H1 (cell line): Measurements from ENCODE around the gene RPS27. TPM values are rescaled to one million over a fixed set of nuclear protein-coding genes. Genes with fewer than 3 reads are reported as not detected.

Source experiments
- CTCF ChIA-PET: fragments of 300-600 bp; sonication (Branson Sonifier 250); formaldehyde crosslinking; loops from one replicate; lab custom pipeline; 2021; ENCODE audit not compliant: partially characterized antibody; lab: Charles Lee
- POLR2A ChIA-PET: fragments of 300-600 bp; sonication (Branson Sonifier 250); formaldehyde crosslinking; loops from one replicate; lab custom pipeline; 2021; ENCODE audit warnings: inconsistent platforms; ENCODE audit not compliant: partially characterized antibody; lab: Charles Lee
- DNase-seq, 2 experiments: peaks; one replicate each; pipeline versions ENCODE4 v3.0.0 to v3.0.0-alpha.2; 2010 to 2022; ENCODE audit warnings: low spot score in 2 of 2, low read depth in 1 of 2, mixed read lengths in 1 of 2
- FAIRE-seq: peaks from 2 replicates; lab custom pipeline; 2011; peaks lifted over from hg19 to GRCh38; lab: Jason Lieb, UNC
- H2AFZ ChIP-seq: 2 replicates; pipeline ENCODE4 v1.8.1; 2012; ENCODE audit warnings: low read length, inconsistent platforms
- H2AK5ac ChIP-seq: 2 replicates; pipeline ENCODE4 v1.6.1; 2013; ENCODE audit warnings: low read depth, low read length
- H2BK120ac ChIP-seq: replicated peaks from 2 replicates; pipeline ENCODE3; 2013; ENCODE audit warnings: low read depth, low read length, inconsistent platforms
- H2BK12ac ChIP-seq: 2 replicates; pipeline ENCODE4 v1.6.1; 2013; ENCODE audit warnings: low read depth, low read length
- H2BK15ac ChIP-seq: 2 replicates; pipeline ENCODE4 v1.6.1; 2013; ENCODE audit warnings: low read length
- H2BK20ac ChIP-seq: 2 replicates; pipeline ENCODE4 v1.6.1; 2013; ENCODE audit warnings: low read length
- H2BK5ac ChIP-seq: 2 replicates; pipeline ENCODE4 v1.6.1; 2013; ENCODE audit warnings: low read depth, low read length
- H3K14ac ChIP-seq: 2 replicates; pipeline ENCODE4 v1.6.1; 2013; ENCODE audit warnings: inconsistent platforms; ENCODE audit not compliant: insufficient read length
- H3K18ac ChIP-seq: 2 replicates; pipeline ENCODE4 v1.6.1; 2013; ENCODE audit warnings: low read length; ENCODE audit errors: extremely low read depth
- H3K23ac ChIP-seq: 2 replicates; pipeline ENCODE4 v1.6.1; 2013; ENCODE audit warnings: inconsistent platforms; ENCODE audit not compliant: insufficient read length
- H3K23me2 ChIP-seq: 2 replicates; pipeline ENCODE4 v1.6.1; 2013; ENCODE audit warnings: low read depth, low read length
- H3K27ac ChIP-seq: 2 replicates; pipeline ENCODE4 v1.6.1; 2011; ENCODE audit warnings: low read depth, low read length, inconsistent platforms
- H3K27me3 ChIP-seq, 4 experiments: replicated peaks in 1 of 4; 1 replicate in 1 of 4; 2 replicates in 3 of 4; pipeline versions ENCODE4 v1.6.1 to v1.8.1; 2011 to 2013; ENCODE audit warnings: low read length in 3 of 4, mild to moderate bottlenecking in 3 of 4, inconsistent platforms in 2 of 4, mixed read lengths in 2 of 4, moderate library complexity in 1 of 4; ENCODE audit not compliant: control insufficient read depth in 3 of 4, insufficient read depth in 3 of 4; ENCODE audit errors: extremely low read depth in 1 of 4
- H3K36me3 ChIP-seq, 4 experiments: 2 replicates each; pipeline versions ENCODE4 v1.6.1 to v1.8.1; 2011 to 2013; ENCODE audit warnings: mild to moderate bottlenecking in 4 of 4, low read length in 3 of 4, moderate library complexity in 2 of 4, control low read depth in 1 of 4, inconsistent platforms in 1 of 4; ENCODE audit not compliant: insufficient read depth in 4 of 4, control insufficient read depth in 2 of 4
- H3K4ac ChIP-seq: replicated peaks from 2 replicates; pipeline ENCODE3; 2013; ENCODE audit warnings: low read length, low read depth, mixed read lengths, inconsistent platforms; ENCODE audit not compliant: insufficient read length
- H3K4me1 ChIP-seq, 4 experiments: replicated peaks in 1 of 4; 1 replicate in 1 of 4; 2 replicates in 3 of 4; pipeline versions ENCODE4 v1.6.1 to v1.8.1; 2011 to 2013; ENCODE audit warnings: low read length in 3 of 4, inconsistent platforms in 2 of 4, mixed read lengths in 1 of 4; ENCODE audit not compliant: insufficient read depth in 4 of 4, control insufficient read depth in 3 of 4
- H3K4me2 ChIP-seq, 2 experiments: 2 replicates each; pipeline versions ENCODE4 v1.6.1 to v1.8.1; 2011 to 2013; ENCODE audit warnings: low read depth in 2 of 2, low read length in 2 of 2, control low read depth in 1 of 2, inconsistent platforms in 1 of 2, mild to moderate bottlenecking in 1 of 2; ENCODE audit not compliant: insufficient read depth in 1 of 2
- H3K4me3 ChIP-seq, 4 experiments: fragments of 200-600, 300-600 bp in 1 of 4; sonication (generic), shearing (Covaris generic), sonication (Bioruptor Twin) in 1 of 4; 2 replicates each; pipeline versions ENCODE4 v1.5.1 to v1.8.1; 2011 to 2016; ENCODE audit warnings: low read length in 4 of 4, low read depth in 3 of 4, control low read depth in 2 of 4, inconsistent platforms in 2 of 4, mild to moderate bottlenecking in 2 of 4, mixed read lengths in 1 of 4, moderate library complexity in 1 of 4; ENCODE audit not compliant: insufficient read depth in 2 of 4; ENCODE audit errors: extremely low read depth in 1 of 4
- H3K56ac ChIP-seq: replicated peaks from 2 replicates; pipeline ENCODE3; 2013; ENCODE audit warnings: low read depth, mild to moderate bottlenecking, mixed read lengths, low read length, inconsistent platforms; ENCODE audit not compliant: insufficient read length
- H3K79me1 ChIP-seq: 2 replicates; pipeline ENCODE4 v1.6.1; 2013; ENCODE audit warnings: low read depth, low read length, control low read depth
- H3K79me2 ChIP-seq, 2 experiments: 2 replicates each; pipeline versions ENCODE4 v1.6.1 to v1.8.1; 2012 to 2013; ENCODE audit warnings: low read length in 2 of 2, mild to moderate bottlenecking in 2 of 2, inconsistent platforms in 1 of 2; ENCODE audit not compliant: insufficient read depth in 2 of 2, control insufficient read depth in 1 of 2
- H3K9ac ChIP-seq, 4 experiments: replicated peaks in 1 of 4; 1 replicate in 1 of 4; 2 replicates in 3 of 4; pipeline versions ENCODE4 v1.6.1 to v1.8.1; 2011 to 2013; ENCODE audit warnings: low read depth in 3 of 4, low read length in 3 of 4, control low read depth in 2 of 4, mild to moderate bottlenecking in 2 of 4, moderate library complexity in 2 of 4, inconsistent platforms in 1 of 4; ENCODE audit errors: extremely low read depth in 1 of 4
- H3K9me3 ChIP-seq, 2 experiments: 2 replicates each; pipeline versions ENCODE4 v1.6.1 to v1.8.1; 2012 to 2013; ENCODE audit warnings: mild to moderate bottlenecking in 2 of 2, moderate library complexity in 2 of 2, control low read depth in 1 of 2, inconsistent platforms in 1 of 2, low read depth in 1 of 2, low read length in 1 of 2, mixed read lengths in 1 of 2; ENCODE audit not compliant: insufficient read depth in 2 of 2
- H4K20me1 ChIP-seq, 2 experiments: replicated peaks in 1 of 2; 2 replicates each; pipeline versions ENCODE3 to v1.8.1; 2011 to 2013; ENCODE audit warnings: inconsistent platforms in 2 of 2, low read length in 2 of 2, mild to moderate bottlenecking in 1 of 2; ENCODE audit not compliant: insufficient read depth in 2 of 2, control insufficient read depth in 1 of 2
- H4K5ac ChIP-seq: 2 replicates; pipeline ENCODE4 v1.6.1; 2013; ENCODE audit warnings: low read length, low read depth, mixed read lengths, inconsistent platforms; ENCODE audit not compliant: insufficient read length
- H4K8ac ChIP-seq: 2 replicates; pipeline ENCODE4 v1.8.0; 2013; ENCODE audit warnings: mild to moderate bottlenecking, moderate library complexity, low read length, inconsistent platforms; ENCODE audit not compliant: insufficient read depth; ENCODE audit errors: extremely low read depth
- H4K91ac ChIP-seq: replicated peaks from 2 replicates; pipeline ENCODE3; 2013; ENCODE audit warnings: low read length, mixed read lengths, inconsistent platforms; ENCODE audit not compliant: insufficient read length
- HDAC2 ChIP-seq, 2 experiments: fragments of 300-600 bp in 1 of 2; sonication (generic) in 1 of 2; IDR thresholded peaks; 2 replicates each; pipeline ENCODE4 v1.6.1; 2011 to 2012; ENCODE audit warnings: low read depth in 2 of 2, low read length in 2 of 2, mild to moderate bottlenecking in 2 of 2, moderate library complexity in 2 of 2, borderline replicate concordance in 1 of 2, inconsistent platforms in 1 of 2
- MAFK ChIP-seq: IDR thresholded peaks from 2 replicates; pipeline ENCODE4 v1.6.1; 2012; ENCODE audit warnings: low read depth, mild to moderate bottlenecking, improper control_type of control experiment, low read length
- NANOG ChIP-seq: IDR thresholded peaks from 2 replicates; pipeline ENCODE4 v1.6.1; 2011; ENCODE audit warnings: low read length, low read depth, mild to moderate bottlenecking, inconsistent platforms; ENCODE audit not compliant: insufficient read depth, poor library complexity, severe bottlenecking
- NRF1 ChIP-seq: IDR thresholded peaks from 2 replicates; pipeline ENCODE4 v1.6.1; 2011; ENCODE audit warnings: mild to moderate bottlenecking, low read depth, low read length, improper control_type of control experiment
- POU5F1 ChIP-seq: IDR thresholded peaks from 2 replicates; pipeline ENCODE4 v1.6.1; 2011; ENCODE audit warnings: low read depth, mild to moderate bottlenecking, low read length, moderate library complexity
- SAP30 ChIP-seq: fragments of 300-600 bp; sonication (generic); IDR thresholded peaks from 2 replicates; pipeline ENCODE4 v1.7.1; 2012; ENCODE audit warnings: low read length, moderate library complexity, mild to moderate bottlenecking, inconsistent platforms; ENCODE audit not compliant: insufficient read depth, insufficient replicate concordance
- SP4 ChIP-seq: IDR thresholded peaks from 2 replicates; pipeline ENCODE4 v1.6.1; 2012; ENCODE audit warnings: low read length, inconsistent platforms
- TAF7 ChIP-seq: optimal IDR thresholded peaks from 2 replicates; pipeline ENCODE3; 2011; ENCODE audit warnings: low read depth, mild to moderate bottlenecking, inconsistent platforms, low read length, moderate library complexity, borderline replicate concordance
- TCF12 ChIP-seq: IDR thresholded peaks from 2 replicates; pipeline ENCODE4 v1.6.1; 2011; ENCODE audit warnings: low read depth, mild to moderate bottlenecking, low read length
- WGBS, 2 experiments: shearing (Covaris generic) in 1 of 2; methylation state at CpG; one replicate each; pipeline versions ENCODE4 v1.1.6 to v1.1.7; 2013 to 2015; ENCODE audit warnings: low lambda C conversion rate in 2 of 2, mixed read lengths in 2 of 2, inconsistent platforms in 1 of 2, low coverage in 1 of 2, missing lambda C conversion rate in 1 of 2; ENCODE audit not compliant: insufficient replicate concordance in 2 of 2, insufficient coverage in 1 of 2, insufficient read length in 1 of 2; ENCODE audit errors: extremely low coverage in 1 of 2, missing lambda C conversion rate in 1 of 2; 5-methylcytosine and 5-hydroxymethylcytosine counted together
- polyA plus RNA-seq, 7 experiments: library from polyadenylated mRNA; depleted of rRNA in 3 of 7; stranded (reverse) in 5 of 7; unstranded in 2 of 7; fragments of >200 nt in 5 of 7; fragments of 200-250 nt in 2 of 7; gene quantifications; 1 replicate in 5 of 7; 2 replicates in 1 of 7; 4 replicates in 1 of 7; pipeline versions ENCODE4 v1.2.1 to v1.2.3, GENCODE V29; 2011 to 2013; ENCODE audit warnings: missing spikeins in 2 of 7, mixed read lengths in 2 of 7
- total RNA-seq: library from RNA; stranded (reverse); fragmentation: NEBNext Ultra II Directional; extraction: Animal tissue kit (Norgen Biotek cat#: 25700); gene quantifications from 2 replicates; pipeline ENCODE4 v1.2.1, GENCODE V29; 2021
- TF ChIP-seq, protein P1 (sequence below): IDR thresholded peaks from 2 replicates; pipeline ENCODE4 v1.6.1; 2011; ENCODE audit warnings: low read length, improper control_type of control experiment

RPS27 gene
- total and polyA plus RNA-seq, 2 of the 8 experiments (the other 6 are each of a cell fraction or from before 2014, with no cell fraction given), result 1,810 to 3,155 TPM

DNA sequence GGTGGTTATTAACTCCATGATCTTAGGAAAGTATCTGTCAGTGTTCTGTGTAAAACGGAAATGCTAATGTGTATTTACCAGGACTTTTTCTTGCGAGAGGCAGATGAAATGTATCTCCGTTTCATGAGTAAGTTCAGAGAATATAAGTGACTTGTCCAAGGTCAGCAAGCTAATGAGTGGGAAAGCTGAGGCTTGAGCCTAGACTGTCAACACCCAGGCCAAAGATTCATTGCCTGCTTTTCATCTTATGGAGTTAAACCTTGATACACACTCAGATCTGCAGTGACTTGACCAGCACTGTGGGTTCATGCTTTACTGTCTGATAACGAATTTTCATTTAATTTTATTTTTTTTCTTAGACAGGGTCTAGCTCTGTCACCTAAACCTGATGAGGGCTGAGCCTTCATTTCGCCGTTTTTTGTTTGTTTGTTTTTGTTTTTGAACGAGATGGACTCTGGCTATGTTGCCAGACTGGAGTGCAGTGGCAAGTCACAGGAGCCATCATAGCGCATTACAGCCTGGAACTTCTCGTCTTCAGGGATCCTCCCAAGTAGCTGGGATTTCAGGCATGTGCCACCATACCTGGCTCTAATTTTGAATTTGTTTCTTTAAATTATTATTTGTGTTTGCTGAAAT, 12.2 kb upstream of the RPS27 start:
- WGBS, 2 experiments, result 77% methylated on average over 9 of the region's 9 CpGs; no CpG with 5 or more reads in 1 of the 2 experiments
- FAIRE-seq, result no peak
- no peak overlapping the region for H2BK120ac ChIP-seq
- no peaks in the 10 kb centered on the region; a peak in 1 of 7 replicates for H3K4me1 ChIP-seq
- H3K79me1 ChIP-seq, result peaks cover 6% of the 10 kb centered on the region
- H3K4ac ChIP-seq, result no peak overlapping the region
- no peaks in the 10 kb centered on the region for H3K9me3 ChIP-seq
- no peak overlapping the region for H4K5ac ChIP-seq
- DNase-seq, result no peak
- peaks cover 16 to 54% (median 38%) of the 10 kb centered on the region in 4 experiments; a peak in 7 of 8 replicates for H3K36me3 ChIP-seq
- H2BK12ac ChIP-seq, result no peak overlapping the region
- POLR2A ChIA-PET, result interaction anchor here (0.8 to 15.5 kb wide), 18 partner anchors 12 to 202 kb away, joined by 3 to 276 read pairs (median 6); partner anchors contain the start of genes CREB3L4, CRTC2, DENND4B and GATAD2B
- H3K27me3 ChIP-seq, result no peaks in the 10 kb centered on the region
- no peak overlapping the region for H3K18ac ChIP-seq
- H4K91ac ChIP-seq, result no peak overlapping the region
- peak overlapping the region; percentile 91 to 99 (median 93) for H3K4me3 ChIP-seq
- H4K20me1 ChIP-seq, result no peaks in the 10 kb centered on the region
- no peak overlapping the region for H2AK5ac ChIP-seq
- peaks cover 0 to 16% of the 10 kb centered on the region in 2 experiments; a peak in 2 of 4 replicates for H3K79me2 ChIP-seq
- H2BK20ac ChIP-seq, result no peak overlapping the region
- no peak overlapping the region for H3K56ac ChIP-seq
- no peak overlapping the region for H2BK15ac ChIP-seq
- H4K8ac ChIP-seq, result no peak overlapping the region
- CTCF ChIA-PET, result interaction anchor here (0.6 to 2.7 kb wide), 11 partner anchors 8 to 207 kb away, joined by 3 to 29 read pairs (median 4); partner anchors contain the start of genes CREB3L4, RAB13 and SLC39A1
- H3K23me2 ChIP-seq, result peaks cover 16% of the 10 kb centered on the region
- H2BK5ac ChIP-seq, result no peak overlapping the region
- 0 out of 2 replicates have a peak overlapping the region, but pooled peaks have one; percentile 85 for H2AFZ ChIP-seq
- no peak overlapping the region for H3K23ac ChIP-seq
- H3K14ac ChIP-seq, result no peak overlapping the region
- H3K27ac ChIP-seq, result no peak overlapping the region
- peak overlapping the region in 1 of 4 experiments; percentile 75; a peak in 3 of 7 replicates for H3K9ac ChIP-seq
- peak overlapping the region; percentile 93 to 98 for H3K4me2 ChIP-seq
- TF ChIP-seq SAP30 (no peak), TAF7 (no peak), NANOG (no peak), SP4 (no peak), HDAC2 (IDR thresholded peaks at IDR 0.05; ENCODE audit: borderline replicate concordance in 1 of 2, low read depth in 2 of 2, low read length in 2 of 2) (no peak), MAFK (no peak), TCF12 (no peak), POU5F1 (no peak), NRF1 (no peak)
- TF ChIP-seq, protein P1, sequence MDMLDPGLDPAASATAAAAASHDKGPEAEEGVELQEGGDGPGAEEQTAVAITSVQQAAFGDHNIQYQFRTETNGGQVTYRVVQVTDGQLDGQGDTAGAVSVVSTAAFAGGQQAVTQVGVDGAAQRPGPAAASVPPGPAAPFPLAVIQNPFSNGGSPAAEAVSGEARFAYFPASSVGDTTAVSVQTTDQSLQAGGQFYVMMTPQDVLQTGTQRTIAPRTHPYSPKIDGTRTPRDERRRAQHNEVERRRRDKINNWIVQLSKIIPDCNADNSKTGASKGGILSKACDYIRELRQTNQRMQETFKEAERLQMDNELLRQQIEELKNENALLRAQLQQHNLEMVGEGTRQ, result no peak
